ENCODE results near the gene RPS6KA2. TPM values are rescaled to one million over a fixed set of nuclear protein-coding genes. Genes with fewer than 3 reads are reported as not detected.

RPS6KA2 gene
- total and polyA plus RNA-seq, 2 experiments from 2014 or later: 12.5 to 25.3 TPM

DNA sequence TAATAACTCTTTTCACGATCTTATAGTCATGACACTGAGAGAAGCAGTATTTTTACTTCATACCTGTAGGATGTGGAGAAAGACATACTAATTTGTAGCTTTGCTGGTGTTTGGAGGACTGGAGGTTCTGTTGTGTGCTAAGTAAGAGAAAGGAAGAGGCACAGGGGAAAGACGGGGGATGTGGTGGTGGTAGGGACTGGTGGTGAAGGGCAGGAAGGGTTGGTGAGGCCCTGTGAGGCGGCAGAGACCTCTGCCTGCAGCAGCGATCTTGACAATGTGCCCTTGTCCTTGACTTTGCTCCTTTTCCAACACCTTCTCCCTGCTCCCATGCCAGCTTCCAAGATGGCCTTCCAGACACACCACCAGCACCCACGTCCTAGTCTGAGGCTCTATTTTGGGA, 211.7 kb downstream of the RPS6KA2 start:
- Histone ChIP-seq H4K20me1 (replicated peaks; ENCODE audit: insufficient read depth) (no peaks in the 10 kb centered on the region), H3K4me2 (no peak overlapping the region), H3K27me3 (ENCODE audit: insufficient read depth) (no peaks in the 10 kb centered on the region), H3K36me3 (ENCODE audit: insufficient read depth) (peaks cover 6% of the 10 kb centered on the region; the same call in 1 of the 2 replicates), H2AFZ (no peak overlapping the region), H3K79me2 (replicated peaks; ENCODE audit: insufficient read depth) (no peaks in the 10 kb centered on the region), H3K27ac (ENCODE audit: low read depth) (no peak overlapping the region), H3K4me1 (ENCODE audit: insufficient read depth) (peaks cover under 1% of the 10 kb centered on the region), H3K9me2 (ENCODE audit: insufficient read depth) (0 out of 2 replicates have a peak, but pooled peaks cover 9% of the 10 kb centered on the region), H3F3A (replicated peaks; ENCODE audit: low read depth) (peaks cover 3% of the 10 kb centered on the region; the same call in 1 of the 2 replicates), H3K4me3 (no peak overlapping the region)
- TF ChIP-seq, protein P1, sequence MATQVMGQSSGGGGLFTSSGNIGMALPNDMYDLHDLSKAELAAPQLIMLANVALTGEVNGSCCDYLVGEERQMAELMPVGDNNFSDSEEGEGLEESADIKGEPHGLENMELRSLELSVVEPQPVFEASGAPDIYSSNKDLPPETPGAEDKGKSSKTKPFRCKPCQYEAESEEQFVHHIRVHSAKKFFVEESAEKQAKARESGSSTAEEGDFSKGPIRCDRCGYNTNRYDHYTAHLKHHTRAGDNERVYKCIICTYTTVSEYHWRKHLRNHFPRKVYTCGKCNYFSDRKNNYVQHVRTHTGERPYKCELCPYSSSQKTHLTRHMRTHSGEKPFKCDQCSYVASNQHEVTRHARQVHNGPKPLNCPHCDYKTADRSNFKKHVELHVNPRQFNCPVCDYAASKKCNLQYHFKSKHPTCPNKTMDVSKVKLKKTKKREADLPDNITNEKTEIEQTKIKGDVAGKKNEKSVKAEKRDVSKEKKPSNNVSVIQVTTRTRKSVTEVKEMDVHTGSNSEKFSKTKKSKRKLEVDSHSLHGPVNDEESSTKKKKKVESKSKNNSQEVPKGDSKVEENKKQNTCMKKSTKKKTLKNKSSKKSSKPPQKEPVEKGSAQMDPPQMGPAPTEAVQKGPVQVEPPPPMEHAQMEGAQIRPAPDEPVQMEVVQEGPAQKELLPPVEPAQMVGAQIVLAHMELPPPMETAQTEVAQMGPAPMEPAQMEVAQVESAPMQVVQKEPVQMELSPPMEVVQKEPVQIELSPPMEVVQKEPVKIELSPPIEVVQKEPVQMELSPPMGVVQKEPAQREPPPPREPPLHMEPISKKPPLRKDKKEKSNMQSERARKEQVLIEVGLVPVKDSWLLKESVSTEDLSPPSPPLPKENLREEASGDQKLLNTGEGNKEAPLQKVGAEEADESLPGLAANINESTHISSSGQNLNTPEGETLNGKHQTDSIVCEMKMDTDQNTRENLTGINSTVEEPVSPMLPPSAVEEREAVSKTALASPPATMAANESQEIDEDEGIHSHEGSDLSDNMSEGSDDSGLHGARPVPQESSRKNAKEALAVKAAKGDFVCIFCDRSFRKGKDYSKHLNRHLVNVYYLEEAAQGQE (IDR thresholded peaks at IDR 0.05; ENCODE audit: unreplicated experiment): no peak
- TF ChIP-seq ETS1 (IDR thresholded peaks at IDR 0.05) (no peak), EZH2 (IDR thresholded peaks at IDR 0.05; ENCODE audit: low read depth, unreplicated experiment) (no peak), JUNB (IDR thresholded peaks at IDR 0.05; ENCODE audit: unreplicated experiment) (no peak), CTCF (conservative IDR thresholded peaks at IDR 0.05; ENCODE audit: low read depth in 2 of 2) (no peak), POLR2AphosphoS5 (IDR thresholded peaks at IDR 0.05; ENCODE audit: low read depth) (no peak), EZH2phosphoT487 (IDR thresholded peaks at IDR 0.05; ENCODE audit: unreplicated experiment) (no peak), ZNF462 (CRISPR knock-in tag; IDR thresholded peaks at IDR 0.05) (no peak), ZNF114 (CRISPR knock-in tag; IDR thresholded peaks at IDR 0.05) (no peak), ZNF331 (CRISPR knock-in tag; IDR thresholded peaks at IDR 0.05; ENCODE audit: low read depth) (no peak), STAT1 (IDR thresholded peaks at IDR 0.05; ENCODE audit: unreplicated experiment) (no peak), NANOG (IDR thresholded peaks at IDR 0.05; ENCODE audit: borderline replicate concordance) (no peak), CREB1 (CRISPR knock-in tag; IDR thresholded peaks at IDR 0.05; ENCODE audit: low read depth) (no peak)
- Mint-ChIP-seq H3K36me3 (ENCODE audit: low read depth) (peaks cover 60% of the 10 kb centered on the region), H3K27me3 (ENCODE audit: insufficient read depth, low read depth, poor library complexity) (peaks cover 10% of the 10 kb centered on the region), H3K4me3 (no peak overlapping the region), H3K4me1 (peaks cover 7% of the 10 kb centered on the region), H3K9me3 (peaks cover 11% of the 10 kb centered on the region), H3K27ac (no peak overlapping the region)
- no peak for DNase-seq (ENCODE audit: low spot score)
- no peak for ATAC-seq
